CD4-positive, alpha-beta T cell (primary cell): Measurements from ENCODE around the gene PDF. TPM values are rescaled to one million over a fixed set of nuclear protein-coding genes. Genes with fewer than 3 reads are reported as not detected.

Experiments used
- ATAC-seq: fragments of 200-7000 bp; cut with Tn5 transposase; one replicate; pipeline ENCODE4 v1.10.0; 2022; ENCODE audit warnings: mild to moderate bottlenecking; ENCODE audit not compliant: poor library complexity
- CTCF ChIA-PET: fragments of 350-600 bp; sonication (Branson Sonifier 250); formaldehyde crosslinking; loops from one replicate; lab custom pipeline; 2021; ENCODE audit warnings: antibody characterized with exemption, inconsistent platforms; lab: Charles Lee
- POLR2A ChIA-PET: fragments of 350-600 bp; sonication (Branson Sonifier 250); formaldehyde crosslinking; loops from one replicate; lab custom pipeline; 2021; ENCODE audit warnings: antibody characterized with exemption, inconsistent platforms; lab: Charles Lee
- DNase-seq, 14 experiments: peaks; one replicate each; pipeline ENCODE4 v3.0.0-alpha.2; 2013 to 2020; ENCODE audit warnings: mixed read lengths in 2 of 14
- H3K27ac ChIP-seq, 2 donors: one replicate each; pipeline versions ENCODE4 v1.5.1 to v1.7.0; 2013; ENCODE audit warnings: low read length in 2 of 2, low read depth in 1 of 2, mild to moderate bottlenecking in 1 of 2
- H3K27me3 ChIP-seq, 2 experiments: 1 replicate in 1 of 2; 2 replicates in 1 of 2; pipeline versions ENCODE4 v1.6.1 to v1.7.0; 2013; ENCODE audit warnings: low read length in 2 of 2, control low read depth in 1 of 2, mild to moderate bottlenecking in 1 of 2, moderate library complexity in 1 of 2; ENCODE audit not compliant: insufficient read depth in 2 of 2, control insufficient read depth in 1 of 2
- H3K36me3 ChIP-seq: one replicate; pipeline ENCODE4 v1.6.1; 2013; ENCODE audit warnings: low read length, control low read depth; ENCODE audit not compliant: insufficient read depth
- H3K4me1 ChIP-seq: one replicate; pipeline ENCODE4 v1.6.1; 2013; ENCODE audit warnings: low read length, control low read depth; ENCODE audit not compliant: insufficient read depth
- H3K4me3 ChIP-seq: one replicate; pipeline ENCODE4 v1.5.1; 2013; ENCODE audit warnings: mild to moderate bottlenecking, low read length, moderate library complexity
- H3K9me3 ChIP-seq, 2 experiments: 1 replicate in 1 of 2; 2 replicates in 1 of 2; pipeline versions ENCODE4 v1.6.1 to v1.7.0; 2013; ENCODE audit warnings: low read length in 2 of 2, mild to moderate bottlenecking in 2 of 2, control low read depth in 1 of 2, moderate library complexity in 1 of 2; ENCODE audit not compliant: control insufficient read depth in 1 of 2, insufficient read depth in 1 of 2
- H3K27ac Mint-ChIP-seq: one replicate; pipeline ENCODE4 v1.8.0; 2020; ENCODE audit warnings: mixed read lengths
- H3K27me3 Mint-ChIP-seq: one replicate; pipeline ENCODE4 v1.8.0; 2021; ENCODE audit warnings: mixed read lengths
- H3K36me3 Mint-ChIP-seq: one replicate; pipeline ENCODE4 v1.8.0; 2021; ENCODE audit warnings: low read depth, mixed read lengths
- H3K4me1 Mint-ChIP-seq: one replicate; pipeline ENCODE4 v1.8.0; 2021; ENCODE audit warnings: low read depth, mixed read lengths
- H3K4me3 Mint-ChIP-seq: one replicate; pipeline ENCODE4 v1.8.0; 2020; ENCODE audit warnings: mild to moderate bottlenecking, mixed read lengths
- H3K9me3 Mint-ChIP-seq: one replicate; pipeline ENCODE4 v1.8.0; 2020; ENCODE audit warnings: mixed read lengths
- CTCF ChIP-seq: fragments of 200-600 bp; IDR thresholded peaks from one replicate; pipeline ENCODE4 v1.8.0; 2022; ENCODE audit warnings: antibody characterized with exemption, mild to moderate bottlenecking
- intact Hi-C, 2 experiments: fragments of 100-400 bp; cut with DNase I in 1 of 2; cut with micrococcal nuclease in 1 of 2; formaldehyde crosslinking; loops; one replicate each; pipeline versions ENCODE4 v1.15.1 to v1.9.0; 2023 to 2025; cut with DNase I, micrococcal nuclease
- total RNA-seq, 174 experiments: library from RNA in 2 of 174; stranded (reverse) in 2 of 174; gene quantifications; one replicate each; pipeline ENCODE4 v1.2.3 and lab custom pipeline; 2021 to 2026

Gene PDF
- total RNA-seq, 2 experiments from 2014 or later: 2.8 to 2.9 TPM

DNA sequence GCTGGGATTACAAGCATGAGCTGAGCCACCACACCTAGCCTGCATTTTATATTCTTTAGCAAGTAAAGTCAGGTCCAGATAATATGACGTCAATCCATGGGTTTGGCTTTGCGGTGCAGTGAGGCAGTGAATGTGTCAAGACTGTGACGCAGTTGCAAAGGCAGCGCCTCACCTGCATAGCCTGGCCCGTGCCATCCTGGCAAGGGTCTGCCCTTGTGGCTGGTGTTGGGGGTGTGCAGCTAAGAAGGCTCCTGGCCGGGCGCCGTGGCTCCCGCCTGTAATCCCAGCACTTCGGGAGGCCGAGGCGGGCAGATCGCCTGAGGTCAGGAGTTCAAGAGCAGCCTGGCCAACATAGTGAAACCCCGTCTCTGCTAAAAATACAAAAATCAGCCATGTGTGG, 7.0 kb downstream of the PDF start:
- H3K36me3 ChIP-seq: peaks cover 85% of the 10 kb centered on the region
- no peak overlapping the region for H3K4me3 ChIP-seq
- no peaks in the 10 kb centered on the region for H3K27me3 Mint-ChIP-seq
- ChIA-PET POLR2A (no interaction called here), CTCF (interaction anchor here (0.7 kb wide), 1 partner anchor 38 kb away, joined by 3 read pairs; no protein-coding TSS in a partner anchor)
- H3K4me3 Mint-ChIP-seq: no peak overlapping the region
- H3K27me3 ChIP-seq: no peaks in the 10 kb centered on the region
- DNase-seq (no peak), ATAC-seq (no peak)
- H3K27ac Mint-ChIP-seq: no peak overlapping the region
- peaks cover 80% of the 10 kb centered on the region for H3K36me3 Mint-ChIP-seq
- H3K9me3 ChIP-seq: no peaks in the 10 kb centered on the region
- no peak for TF ChIP-seq CTCF
- intact Hi-C loops: no loop called here
- peaks cover 27% of the 10 kb centered on the region for H3K4me1 ChIP-seq
- H3K9me3 Mint-ChIP-seq: no peaks in the 10 kb centered on the region
- peaks cover 23% of the 10 kb centered on the region for H3K4me1 Mint-ChIP-seq
- H3K27ac ChIP-seq: no peak overlapping the region

DNA sequence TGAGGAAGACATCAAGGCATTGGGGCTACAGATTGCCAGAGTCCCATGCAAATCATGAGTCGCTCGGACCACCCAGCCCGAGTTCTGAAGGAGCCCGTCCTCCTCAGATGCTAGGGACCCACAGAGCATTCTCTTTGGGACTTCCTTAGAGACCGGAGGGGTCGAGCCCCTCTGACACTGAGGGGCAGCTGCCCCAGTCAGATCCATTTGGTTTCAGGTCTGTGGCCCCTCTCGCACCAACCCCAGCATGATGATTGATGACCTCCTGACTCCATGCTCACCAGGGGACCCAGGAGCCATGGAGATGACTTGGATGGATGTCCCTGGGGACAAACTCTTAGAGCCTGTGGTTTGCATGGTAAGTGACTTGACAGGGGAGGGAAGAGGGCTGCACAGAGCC, 8.0 kb downstream of the PDF start:
- no peak overlapping the region for H3K27ac Mint-ChIP-seq
- H3K4me3 Mint-ChIP-seq: no peak overlapping the region
- CTCF ChIA-PET: no interaction called here
- Histone ChIP-seq H3K27me3 (no peaks in the 10 kb centered on the region), H3K27ac (no peak overlapping the region), H3K9me3 (no peaks in the 10 kb centered on the region), H3K4me3 (no peak overlapping the region), H3K36me3 (peaks cover 88% of the 10 kb centered on the region), H3K4me1 (peaks cover 16% of the 10 kb centered on the region)
- H3K4me1 Mint-ChIP-seq: peaks cover 18% of the 10 kb centered on the region
- peaks cover 81% of the 10 kb centered on the region for H3K36me3 Mint-ChIP-seq
- no peaks in the 10 kb centered on the region for H3K27me3 Mint-ChIP-seq
- no peak for TF ChIP-seq CTCF
- POLR2A ChIA-PET: no interaction called here
- DNase-seq: no peak
- intact Hi-C loops: no loop called here
- H3K9me3 Mint-ChIP-seq: no peaks in the 10 kb centered on the region
- ATAC-seq: no peak

DNA sequence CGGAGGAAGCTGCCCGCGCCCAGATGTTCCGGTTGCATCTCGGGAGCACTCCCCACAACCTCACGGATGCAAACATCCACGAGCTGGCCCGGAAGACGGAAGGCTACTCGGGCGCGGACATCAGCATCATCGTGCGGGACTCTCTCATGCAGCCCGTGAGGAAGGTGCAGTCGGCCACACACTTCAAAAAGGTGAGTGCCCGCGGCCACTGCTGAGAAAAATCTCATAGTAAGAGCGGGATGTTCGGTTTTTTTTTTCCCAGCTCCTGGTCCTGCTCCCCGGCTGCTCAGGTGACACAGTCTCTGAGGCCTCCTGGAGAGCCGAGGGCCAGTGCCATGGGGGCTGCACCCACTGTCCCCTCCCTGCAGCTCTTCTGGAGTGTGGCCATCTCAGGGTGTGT, 9.3 kb downstream of the PDF start:
- no peaks in the 10 kb centered on the region for H3K27me3 Mint-ChIP-seq
- TF ChIP-seq CTCF: no peak
- Histone ChIP-seq H3K4me1 (peaks cover 5% of the 10 kb centered on the region), H3K36me3 (peaks cover 92% of the 10 kb centered on the region), H3K27ac (no peak overlapping the region), H3K9me3 (no peaks in the 10 kb centered on the region), H3K27me3 (no peaks in the 10 kb centered on the region), H3K4me3 (no peak overlapping the region)
- peaks cover 81% of the 10 kb centered on the region for H3K36me3 Mint-ChIP-seq
- no peaks in the 10 kb centered on the region for H3K9me3 Mint-ChIP-seq
- no peak for ATAC-seq
- DNase-seq: no peak
- intact Hi-C loops: no loop called here
- peaks cover 5% of the 10 kb centered on the region for H3K4me1 Mint-ChIP-seq
- H3K27ac Mint-ChIP-seq: no peak overlapping the region
- CTCF ChIA-PET: no interaction called here
- H3K4me3 Mint-ChIP-seq: no peak overlapping the region
- POLR2A ChIA-PET: no interaction called here
